IMR-90 (cell line): ENCODE results near the gene ERCC5. TPM values are rescaled to one million over a fixed set of nuclear protein-coding genes. Genes with fewer than 3 reads are reported as not detected.

Experiments used
- ATAC-seq: fragments of 200-7000 bp; cut with Tn5 transposase; 2 replicates; pipeline ENCODE4 v1.9.1; 2020; ENCODE audit warnings: low read depth, mild to moderate bottlenecking, moderate library complexity
- BruUV-seq: library from RNA; stranded (reverse); fragments of 400-500 nt; replicated peaks from 2 replicates; lab custom pipeline; 2021; lab: Mats Ljungman, UMichigan
- CTCF ChIA-PET: fragments of 300-600 bp; formaldehyde crosslinking; extraction: SDS; loops from one replicate; lab custom pipeline; 2021; ENCODE audit warnings: antibody characterized with exemption; lab: Yijun Ruan, JAX
- POLR2A ChIA-PET: fragments of 300-600 bp; sonication (Branson Sonifier 250); formaldehyde crosslinking; loops from one replicate; lab custom pipeline; 2022; ENCODE audit warnings: antibody characterized with exemption; ENCODE audit not compliant: unreplicated experiment; lab: Charles Lee
- DNase-seq: peaks from one replicate; pipeline ENCODE4 v3.0.0; 2013
- H2AFZ ChIP-seq: replicated peaks from 2 replicates; pipeline ENCODE3; 2013; ENCODE audit warnings: low read length, mild to moderate bottlenecking; ENCODE audit not compliant: poor library complexity
- H2AK5ac ChIP-seq: 2 replicates; pipeline ENCODE4 v1.6.1; 2013; ENCODE audit warnings: low read depth, low read length, inconsistent platforms
- H2AK9ac ChIP-seq: replicated peaks from 2 replicates; pipeline ENCODE3; 2013; ENCODE audit warnings: mild to moderate bottlenecking, low read depth, low read length, moderate library complexity; ENCODE audit not compliant: poor library complexity
- H2BK120ac ChIP-seq: 2 replicates; pipeline ENCODE4 v1.6.1; 2013; ENCODE audit warnings: low read depth, low read length, inconsistent platforms
- H2BK15ac ChIP-seq: 3 replicates; pipeline ENCODE4 v1.6.1; 2013; ENCODE audit warnings: low read depth, low read length, inconsistent platforms
- H2BK20ac ChIP-seq: 2 replicates; pipeline ENCODE4 v1.6.1; 2013; ENCODE audit warnings: low read depth, mild to moderate bottlenecking, inconsistent platforms, low read length, moderate library complexity
- H2BK5ac ChIP-seq: 2 replicates; pipeline ENCODE4 v1.6.1; 2013; ENCODE audit warnings: mild to moderate bottlenecking, low read depth, low read length, inconsistent platforms; ENCODE audit not compliant: poor library complexity, severe bottlenecking
- H3K14ac ChIP-seq: replicated peaks from 2 replicates; pipeline ENCODE4 v1.6.1; 2013; ENCODE audit warnings: low read depth, low read length, inconsistent platforms
- H3K18ac ChIP-seq: 2 replicates; pipeline ENCODE4 v1.6.1; 2013; ENCODE audit warnings: low read depth, low read length, control low read depth
- H3K23ac ChIP-seq: 2 replicates; pipeline ENCODE4 v1.6.1; 2013; ENCODE audit warnings: low read depth, low read length, inconsistent platforms
- H3K27ac ChIP-seq: 2 replicates; pipeline ENCODE4 v1.5.1; 2013; ENCODE audit warnings: mild to moderate bottlenecking, control low read depth, low read length; ENCODE audit not compliant: insufficient read depth
- H3K27me3 ChIP-seq: 2 replicates; pipeline ENCODE4 v1.6.1; 2013; ENCODE audit warnings: low read length; ENCODE audit not compliant: control insufficient read depth, insufficient read depth
- H3K36me3 ChIP-seq: 2 replicates; pipeline ENCODE4 v1.6.1; 2013; ENCODE audit warnings: low read length, mixed read lengths; ENCODE audit not compliant: control insufficient read depth, insufficient read depth
- H3K4ac ChIP-seq: 2 replicates; pipeline ENCODE4 v1.6.1; 2013; ENCODE audit warnings: low read depth, low read length, inconsistent platforms
- H3K4me1 ChIP-seq: 2 replicates; pipeline ENCODE4 v1.6.1; 2013; ENCODE audit warnings: low read length, mixed read lengths; ENCODE audit not compliant: control insufficient read depth, insufficient read depth
- H3K4me2 ChIP-seq: 2 replicates; pipeline ENCODE4 v1.6.1; 2013; ENCODE audit warnings: low read depth, mild to moderate bottlenecking, control low read depth, low read length, moderate library complexity
- H3K4me3 ChIP-seq: 2 replicates; pipeline ENCODE4 v1.5.1; 2013; ENCODE audit warnings: low read depth, mild to moderate bottlenecking, control low read depth, low read length, moderate library complexity; ENCODE audit not compliant: insufficient read depth
- H3K56ac ChIP-seq: 2 replicates; pipeline ENCODE4 v1.6.1; 2013; ENCODE audit warnings: low read length, inconsistent platforms; ENCODE audit not compliant: insufficient read depth; ENCODE audit errors: extremely low read depth
- H3K79me1 ChIP-seq, 2 experiments: 2 replicates each; pipeline ENCODE4 v1.6.1; 2013; ENCODE audit warnings: low read length in 2 of 2, inconsistent platforms in 1 of 2, low read depth in 1 of 2
- H3K9ac ChIP-seq: 2 replicates; pipeline ENCODE4 v1.6.1; 2013; ENCODE audit warnings: low read depth, low read length, control low read depth
- H3K9me1 ChIP-seq: 2 replicates; pipeline ENCODE4 v1.6.1; 2013; ENCODE audit warnings: low read length, inconsistent platforms; ENCODE audit not compliant: insufficient read depth
- H3K9me3 ChIP-seq: 2 replicates; pipeline ENCODE4 v1.6.1; 2013; ENCODE audit warnings: low read length; ENCODE audit not compliant: control insufficient read depth, insufficient read depth
- H4K20me1 ChIP-seq: 2 replicates; pipeline ENCODE4 v1.6.1; 2013; ENCODE audit warnings: low read length, inconsistent platforms; ENCODE audit not compliant: insufficient read depth
- H4K5ac ChIP-seq: 2 replicates; pipeline ENCODE4 v1.6.1; 2013; ENCODE audit warnings: mild to moderate bottlenecking, low read depth, low read length, control low read depth
- H4K8ac ChIP-seq, 2 experiments: 2 replicates each; pipeline ENCODE4 v1.6.1; 2013; ENCODE audit warnings: low read depth in 2 of 2, low read length in 2 of 2, control low read depth in 1 of 2, inconsistent platforms in 1 of 2
- H4K91ac ChIP-seq: 2 replicates; pipeline ENCODE4 v1.6.1; 2013; ENCODE audit warnings: low read depth, low read length, inconsistent platforms; ENCODE audit not compliant: insufficient read depth
- MAZ ChIP-seq: IDR thresholded peaks from 2 replicates; pipeline ENCODE4 v1.6.1; 2012; ENCODE audit warnings: low read depth, mild to moderate bottlenecking, low read length, improper control_type of control experiment, moderate library complexity, borderline replicate concordance
- MXI1 ChIP-seq: IDR thresholded peaks from 2 replicates; pipeline ENCODE4 v1.6.1; 2012; ENCODE audit warnings: low read depth, mild to moderate bottlenecking, low read length, moderate library complexity, borderline replicate concordance
- RAD21 ChIP-seq: IDR thresholded peaks from 2 replicates; pipeline ENCODE4 v1.6.1; 2012; ENCODE audit warnings: low read length, improper control_type of control experiment
- SMC3 ChIP-seq: fragments of 150-350 bp; IDR thresholded peaks from 2 replicates; pipeline ENCODE4 v1.6.1; 2016; ENCODE audit warnings: low read depth, mild to moderate bottlenecking, antibody characterized with exemption, low read length, moderate library complexity
- WGBS, 2 experiments: methylation state at CpG; one replicate each; pipeline versions ENCODE4 v1.1.5 to v1.1.7; 2013; ENCODE audit warnings: missing lambda C conversion rate in 2 of 2; ENCODE audit not compliant: insufficient read length in 1 of 2; ENCODE audit errors: extremely low coverage in 2 of 2; 5-methylcytosine and 5-hydroxymethylcytosine counted together
- dilution Hi-C: fragments of 300-500 bp; cut with HindIII; formaldehyde crosslinking; loops from one replicate; pipeline ENCODE4 v1.14.3; 2018; ENCODE audit warnings: low sequenced_read_pairs; ENCODE audit not compliant: unreplicated experiment
- in situ Hi-C: fragments of 300-500 bp; cut with MboI; formaldehyde crosslinking; loops from 3 replicates; pipeline ENCODE4 v1.14.3; 2019; ENCODE audit warnings: low sequenced_read_pairs, inconsistent platforms, mixed read lengths
- intact Hi-C: fragments of 100-400 bp; cut with micrococcal nuclease; formaldehyde crosslinking; loops from 2 replicates; pipeline ENCODE4 v1.10.0; 2022
- polyA plus RNA-seq, 3 experiments: library from polyadenylated mRNA; depleted of rRNA; stranded (reverse); fragments of >200 nt; gene quantifications; 2 replicates each; pipeline ENCODE4 v1.2.3, GENCODE V29; 2012; ENCODE audit warnings: low replicate concordance in 1 of 3
- total RNA-seq: library from RNA; depleted of rRNA; stranded (reverse); fragments of >200 nt; gene quantifications from 2 replicates; pipeline ENCODE4 v1.2.3, GENCODE V29; 2012
- TF ChIP-seq, protein P1 (sequence below): fragments of 150-350 bp; IDR thresholded peaks from 2 replicates; pipeline ENCODE4 v1.6.1; 2016; ENCODE audit warnings: low read depth, mild to moderate bottlenecking, low read length, moderate library complexity, borderline replicate concordance
- TF ChIP-seq, protein P2 (sequence below): fragments of 150-350 bp; IDR thresholded peaks from 2 replicates; pipeline ENCODE4 v1.6.1; 2017; ENCODE audit warnings: mild to moderate bottlenecking, antibody characterized with exemption, low read length, low read depth

The ERCC5 gene
- total and polyA plus RNA-seq, 2 of the 4 experiments (the other 2 are of a cell fraction), result 29.7 to 34.4 TPM

DNA sequence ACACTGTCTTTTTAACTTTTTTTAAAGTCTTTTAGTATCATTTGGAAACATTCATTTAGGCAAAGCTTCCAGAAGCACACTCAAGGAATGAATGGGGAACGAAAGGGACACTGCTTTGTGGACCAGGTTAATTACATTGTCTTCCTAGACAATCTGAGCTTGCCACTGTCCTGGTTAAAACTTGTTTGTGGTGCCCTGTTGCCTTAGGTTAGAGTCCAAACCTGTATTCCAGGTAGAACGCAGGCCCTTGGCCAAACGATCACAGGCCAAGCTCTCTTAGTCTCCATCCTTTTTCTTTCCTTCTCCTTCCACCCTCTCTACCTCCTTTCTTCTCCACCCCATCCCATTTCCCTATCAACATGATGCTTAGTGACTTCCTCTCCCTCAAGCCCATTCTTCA is 66.8 kb downstream of the ERCC5 start:
- H3K23ac ChIP-seq, result no peak overlapping the region
- no peak overlapping the region for H3K18ac ChIP-seq
- TF ChIP-seq, protein P1, sequence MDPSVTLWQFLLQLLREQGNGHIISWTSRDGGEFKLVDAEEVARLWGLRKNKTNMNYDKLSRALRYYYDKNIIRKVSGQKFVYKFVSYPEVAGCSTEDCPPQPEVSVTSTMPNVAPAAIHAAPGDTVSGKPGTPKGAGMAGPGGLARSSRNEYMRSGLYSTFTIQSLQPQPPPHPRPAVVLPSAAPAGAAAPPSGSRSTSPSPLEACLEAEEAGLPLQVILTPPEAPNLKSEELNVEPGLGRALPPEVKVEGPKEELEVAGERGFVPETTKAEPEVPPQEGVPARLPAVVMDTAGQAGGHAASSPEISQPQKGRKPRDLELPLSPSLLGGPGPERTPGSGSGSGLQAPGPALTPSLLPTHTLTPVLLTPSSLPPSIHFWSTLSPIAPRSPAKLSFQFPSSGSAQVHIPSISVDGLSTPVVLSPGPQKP, result no peak
- TF ChIP-seq RAD21, result no peak
- TF ChIP-seq, protein P2, sequence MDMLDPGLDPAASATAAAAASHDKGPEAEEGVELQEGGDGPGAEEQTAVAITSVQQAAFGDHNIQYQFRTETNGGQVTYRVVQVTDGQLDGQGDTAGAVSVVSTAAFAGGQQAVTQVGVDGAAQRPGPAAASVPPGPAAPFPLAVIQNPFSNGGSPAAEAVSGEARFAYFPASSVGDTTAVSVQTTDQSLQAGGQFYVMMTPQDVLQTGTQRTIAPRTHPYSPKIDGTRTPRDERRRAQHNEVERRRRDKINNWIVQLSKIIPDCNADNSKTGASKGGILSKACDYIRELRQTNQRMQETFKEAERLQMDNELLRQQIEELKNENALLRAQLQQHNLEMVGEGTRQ, result no peak
- no peak for TF ChIP-seq SMC3
- TF ChIP-seq MXI1, result no peak
- TF ChIP-seq MAZ, result no peak
- no peak overlapping the region for H3K56ac ChIP-seq
- H4K91ac ChIP-seq, result no peak overlapping the region
- H2BK120ac ChIP-seq, result no peak overlapping the region
- no peak overlapping the region for H3K4ac ChIP-seq
- dilution Hi-C loops, result no loop called here
- ATAC-seq (no peak), DNase-seq (no peak)
- H2BK5ac ChIP-seq, result no peak overlapping the region
- intact Hi-C loops, result no loop called here
- H3K9me1 ChIP-seq, result no peaks in the 10 kb centered on the region
- H3K27me3 ChIP-seq, result peaks cover 7% of the 10 kb centered on the region
- no peak overlapping the region for H4K8ac ChIP-seq
- no peak overlapping the region for H3K4me2 ChIP-seq
- H3K9me3 ChIP-seq, result no peaks in the 10 kb centered on the region
- no peak overlapping the region for H2BK20ac ChIP-seq
- H3K4me1 ChIP-seq, result no peaks in the 10 kb centered on the region
- no TSS peak for BruUV-seq
- H2BK15ac ChIP-seq, result no peak overlapping the region
- no peaks in the 10 kb centered on the region for H4K20me1 ChIP-seq
- H3K79me1 ChIP-seq, result no peaks in the 10 kb centered on the region
- no peak overlapping the region for H3K4me3 ChIP-seq
- in situ Hi-C loops, result no loop called here
- H3K14ac ChIP-seq, result no peak overlapping the region
- H3K27ac ChIP-seq, result no peak overlapping the region
- H3K9ac ChIP-seq, result no peak overlapping the region
- H3K36me3 ChIP-seq, result no peaks in the 10 kb centered on the region
- H2AK9ac ChIP-seq, result no peak overlapping the region
- no peak overlapping the region for H2AFZ ChIP-seq
- POLR2A ChIA-PET, result no interaction called here
- CTCF ChIA-PET, result no interaction called here
- H2AK5ac ChIP-seq, result no peak overlapping the region
- no CpG with 5 or more reads among the region's 3 CpGs for WGBS, 2 experiments
- H4K5ac ChIP-seq, result no peak overlapping the region
